OCI-LY3 (cell line): ENCODE measurements around the gene C1orf122.
A peak's percentile ranks its signal among the peaks of the same experiment; 100 is the strongest.

Source experiments
- H2AFZ ChIP-seq: fragments of 200-600, 300-600 bp; shearing (Covaris generic); 2 replicates; pipeline ENCODE4 v1.6.0; 2014; ENCODE audit warnings: antibody characterized with exemption, low read depth, low read length
- H3K27ac ChIP-seq: fragments of 200-600, 300-600 bp; sonication (generic); 2 replicates; pipeline ENCODE4 v1.5.1; 2014; ENCODE audit warnings: mild to moderate bottlenecking, low read length, moderate library complexity, mixed read lengths
- H3K27me3 ChIP-seq: fragments of 200-600, 300-600 bp; sonication (generic); 2 replicates; pipeline ENCODE4 v1.6.1; 2014; ENCODE audit warnings: low read depth, low read length, mixed read lengths
- H3K36me3 ChIP-seq: fragments of 200-600, 300-600 bp; sonication (generic); replicated peaks from 2 replicates; pipeline ENCODE3; 2014; ENCODE audit warnings: low read depth, low read length, mixed read lengths
- H3K4me1 ChIP-seq: fragments of 300-600, 200-600 bp; sonication (generic); 2 replicates; pipeline ENCODE4 v1.6.1; 2014; ENCODE audit warnings: low read length, mixed read lengths
- H3K4me2 ChIP-seq: fragments of 200-600, 300-600 bp; sonication (generic); 2 replicates; pipeline ENCODE4 v1.6.1; 2014; ENCODE audit warnings: low read length, mixed read lengths
- H3K4me3 ChIP-seq: fragments of 300-600, 200-600 bp; sonication (generic); 2 replicates; pipeline ENCODE4 v1.5.1; 2014; ENCODE audit warnings: antibody characterized with exemption, mild to moderate bottlenecking, low read length, moderate library complexity
- H3K79me2 ChIP-seq: fragments of 300-600, 200-600 bp; shearing (Covaris generic); 2 replicates; pipeline ENCODE4 v1.6.1; 2014; ENCODE audit warnings: mild to moderate bottlenecking, low read length, mixed read lengths
- H3K9ac ChIP-seq: fragments of 300-600, 200-600 bp; shearing (Covaris generic); 2 replicates; pipeline ENCODE4 v1.6.0; 2014; ENCODE audit warnings: mild to moderate bottlenecking, low read length, moderate library complexity
- H3K9me3 ChIP-seq: fragments of 200-600, 300-600 bp; shearing (Covaris generic); 2 replicates; pipeline ENCODE4 v1.6.1; 2014; ENCODE audit warnings: low read length, mixed read lengths; ENCODE audit not compliant: insufficient read depth
- H4K20me1 ChIP-seq: fragments of 200-600, 300-600 bp; sonication (generic); 2 replicates; pipeline ENCODE4 v1.6.1; 2016; ENCODE audit warnings: low read length, mixed read lengths; ENCODE audit not compliant: insufficient read depth
- CTCF ChIP-seq: fragments of 200-600, 300-600 bp; sonication (generic); IDR thresholded peaks from 2 replicates; pipeline ENCODE4 v1.5.1; 2014; ENCODE audit warnings: antibody characterized with exemption, low read length, low read depth
- EZH2phosphoT487 ChIP-seq: fragments of 200-600 bp; shearing (Covaris generic); IDR thresholded peaks from 2 replicates; pipeline ENCODE4 v1.6.1; 2018; ENCODE audit warnings: antibody characterized with exemption, mixed run types, low read depth

The C1orf122 gene

DNA sequence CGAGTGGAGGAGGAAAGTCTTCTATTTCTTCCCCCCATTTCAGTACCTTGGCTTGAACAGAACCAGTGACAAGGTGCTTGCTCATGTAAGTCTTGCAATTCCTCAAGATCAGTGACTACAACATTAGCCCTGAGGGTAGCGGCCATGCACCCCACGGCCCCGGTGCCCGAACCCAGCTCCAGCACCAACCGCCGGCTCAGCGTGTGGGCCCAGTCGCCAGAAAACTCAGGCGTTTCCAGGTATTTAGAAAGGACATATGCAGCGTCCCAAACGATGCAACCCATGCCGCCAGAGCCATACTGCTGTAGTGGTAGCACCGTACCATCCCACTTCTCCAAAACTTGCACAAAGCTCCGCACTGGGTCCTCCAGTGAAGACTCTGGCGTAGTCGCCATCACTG lies 25.1 kb upstream of the C1orf122 start:
- Histone ChIP-seq H3K27ac (no peak overlapping the region), H4K20me1 (no peaks in the 10 kb centered on the region), H3K9ac (no peak overlapping the region), H3K4me1 (peaks cover 11% of the 10 kb centered on the region), H3K9me3 (no peaks in the 10 kb centered on the region), H3K4me3 (no peak overlapping the region), H3K27me3 (no peaks in the 10 kb centered on the region), H3K4me2 (no peak overlapping the region), H2AFZ (no peak overlapping the region), H3K79me2 (no peaks in the 10 kb centered on the region), H3K36me3 (no peaks in the 10 kb centered on the region)
- TF ChIP-seq EZH2phosphoT487 (no peak), CTCF (no peak)

DNA sequence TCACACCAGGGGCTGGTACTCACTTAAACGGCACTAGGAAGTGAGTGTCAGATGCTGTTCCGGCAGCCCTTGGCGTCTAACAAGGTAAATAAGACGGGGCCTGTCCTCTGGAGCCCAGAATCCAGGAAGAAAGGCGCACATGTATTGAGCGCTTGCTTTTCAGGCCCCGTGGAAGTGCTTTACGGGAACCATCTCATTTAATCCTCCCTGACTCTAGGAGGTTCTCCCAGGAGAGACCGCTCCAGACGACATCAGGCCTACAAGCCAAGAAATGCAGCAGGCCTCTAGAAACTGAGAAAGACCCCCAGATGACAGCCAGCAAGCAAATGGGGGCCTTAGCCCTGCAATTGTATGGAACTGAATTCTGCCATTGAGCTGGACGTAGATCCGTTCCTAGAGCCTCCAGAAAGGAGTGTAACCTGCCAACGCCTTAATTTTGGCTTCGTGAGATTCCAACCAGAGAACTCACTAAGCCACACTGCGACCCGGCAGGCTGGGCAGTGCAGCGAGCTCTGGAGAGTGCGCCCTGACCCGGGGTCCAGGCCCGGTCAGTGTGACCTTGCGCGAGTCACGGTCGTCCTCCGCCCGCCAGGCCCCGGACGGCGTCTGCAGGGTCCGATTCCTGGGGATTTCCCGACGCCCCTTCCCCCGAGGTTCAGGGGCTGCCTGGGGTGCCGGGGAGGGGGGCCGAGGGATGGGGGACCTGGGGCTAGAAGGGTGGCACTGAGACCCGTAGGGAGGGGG lies 14.5 kb upstream of the C1orf122 start:
- peaks cover 17% of the 10 kb centered on the region for H3K79me2 ChIP-seq
- H3K4me1 ChIP-seq, result peaks cover 22% of the 10 kb centered on the region
- peaks cover 14% of the 10 kb centered on the region; the same call in 1 of the 2 replicates for H4K20me1 ChIP-seq
- TF ChIP-seq EZH2phosphoT487, result no peak
- TF ChIP-seq CTCF, result no peak
- H3K27ac ChIP-seq, result no peak overlapping the region
- H2AFZ ChIP-seq, result no peak overlapping the region; the same call in 1 of the 2 replicates
- peak overlapping the region; percentile 65 for H3K9ac ChIP-seq
- H3K9me3 ChIP-seq, result no peaks in the 10 kb centered on the region
- peak overlapping the region; percentile 97 for H3K4me3 ChIP-seq
- H3K4me2 ChIP-seq, result peak overlapping the region; percentile 85
- H3K27me3 ChIP-seq, result no peaks in the 10 kb centered on the region
- peaks cover 6% of the 10 kb centered on the region for H3K36me3 ChIP-seq

- Histone ChIP-seq H4K20me1 (peaks cover 14% of the 10 kb centered on the region; the same call in 1 of the 2 replicates), H3K9ac (peak within 1 kb of the TSS; percentile 75), H3K4me3 (peak within 1 kb of the TSS; percentile 97), H3K4me2 (peak within 1 kb of the TSS; percentile 96), H3K4me1 (peaks cover 22% of the 10 kb centered on the region), H3K27ac (peak within 1 kb of the TSS; percentile 23; the same call in 1 of the 2 replicates), H3K27me3 (no peaks in the 10 kb centered on the region), H3K9me3 (no peaks in the 10 kb centered on the region), H3K36me3 (peaks cover 8% of the 10 kb centered on the region), H3K79me2 (peaks cover 17% of the 10 kb centered on the region), H2AFZ (no peak within 1 kb of the TSS; the same call in 1 of the 2 replicates)
- TF ChIP-seq CTCF (no peak), EZH2phosphoT487 (no peak)
Observed at GRCh38 chr1:37793773-37794371, 13.7 kb upstream of the C1orf122 start, which contains the start of gene MANEAL. TSS of gene MANEAL (plus strand) at chr1:37793847. CDS start at chr1:37794183, 336 bp downstream.
